ENCODE results near the gene ZNF367. TPM values are rescaled to one million over a fixed set of nuclear protein-coding genes. Genes with fewer than 3 reads are reported as not detected.

The ZNF367 gene
- total and polyA plus RNA-seq, 2 donors (not counting 1 experiment from before 2014, with no cell fraction given), result 1.3 to 2.2 TPM

- Mint-ChIP-seq H3K27me3 (no peaks in the 10 kb centered on the region), H3K4me3 (no peak overlapping the region), H3K4me1 (peaks cover 18% of the 10 kb centered on the region), H3K9me3 (ENCODE audit: insufficient read depth) (no peaks in the 10 kb centered on the region), H3K27ac (no peak overlapping the region)
- H3K36me3 ChIP-seq (replicated peaks in 1 of 2; ENCODE audit: control extremely low read depth in 1 of 2, control insufficient read depth in 1 of 2, extremely low read depth in 1 of 2, insufficient read depth in 2 of 2, low read length in 1 of 2), result no peaks in the 10 kb centered on the region
- ChIA-PET CTCF (no interaction called here), POLR2A (interaction anchor here (0.6 kb wide), 1 partner anchor 33 kb away, joined by 5 read pairs; no protein-coding TSS in a partner anchor)
- H3K9me3 ChIP-seq (ENCODE audit: control extremely low read depth in 1 of 3, control insufficient read depth in 2 of 3, insufficient read depth in 1 of 3, low read length in 2 of 3), result no peaks in the 10 kb centered on the region
- 97% methylated on average over 3 of the region's 4 CpGs for WGBS (ENCODE audit: insufficient coverage)
- H3K27me3 ChIP-seq (replicated peaks in 1 of 4; ENCODE audit: control extremely low read depth in 1 of 4, control insufficient read depth in 3 of 4, insufficient read depth in 4 of 4, low read length in 3 of 4), result peaks cover 0 to 4% (median 0%) of the 10 kb centered on the region in 4 experiments
- intact Hi-C loops (cut with micrococcal nuclease), result loop anchor here (5.0 kb wide), 1 partner anchor 36 kb away; the partner anchor contains the start of gene ZNF367
- no peak overlapping the region for H3K9ac ChIP-seq (ENCODE audit: low read length)
- no peak overlapping the region for H3K4me2 ChIP-seq (replicated peaks; ENCODE audit: low read depth, low read length, poor library complexity, severe bottlenecking)
- H3K27ac ChIP-seq (ENCODE audit: low read length in 2 of 2), result no peak overlapping the region
- no peaks in the 10 kb centered on the region for H4K20me1 ChIP-seq (ENCODE audit: control insufficient read depth, insufficient read depth, low read length, poor library complexity, severe bottlenecking)
- ATAC-seq (ENCODE audit: low read depth), result no peak
- DNase-seq, result no peak
- no peak overlapping the region for H3K4me3 ChIP-seq (ENCODE audit: control extremely low read depth in 1 of 5, extremely low read depth in 1 of 5, insufficient read depth in 1 of 5, low read depth in 2 of 5, low read length in 4 of 5)
- no peaks in the 10 kb centered on the region for H3K79me2 ChIP-seq (ENCODE audit: control insufficient read depth, insufficient read depth, low read length)
- H3K4me1 ChIP-seq (ENCODE audit: control insufficient read depth in 2 of 2, insufficient read depth in 2 of 2, low read length in 2 of 2), result peaks cover 7 to 10% of the 10 kb centered on the region in 2 donors
- H2AFZ ChIP-seq (ENCODE audit: insufficient read depth, low read depth, low read length, poor library complexity, severe bottlenecking), result no peak overlapping the region
- no peak for TF ChIP-seq CTCF (IDR thresholded peaks at IDR 0.05)
- no peak for TF ChIP-seq EZH2 (IDR thresholded peaks at IDR 0.05; ENCODE audit: borderline replicate concordance, insufficient read depth, low read depth, low read length, poor library complexity, severe bottlenecking)
Observed at GRCh38 chr9:96381696-96382095, 36.5 kb downstream of the ZNF367 start.

GRCh38 chr9:96381125-96381524, 37.0 kb downstream of the ZNF367 start:
- H2AFZ ChIP-seq (ENCODE audit: insufficient read depth, low read depth, low read length, poor library complexity, severe bottlenecking), result no peak overlapping the region
- H3K9me3 Mint-ChIP-seq (ENCODE audit: insufficient read depth), result no peaks in the 10 kb centered on the region
- no peaks in the 10 kb centered on the region for H4K20me1 ChIP-seq (ENCODE audit: control insufficient read depth, insufficient read depth, low read length, poor library complexity, severe bottlenecking)
- intact Hi-C loops (cut with micrococcal nuclease), result loop anchor here (5.0 kb wide), 1 partner anchor 36 kb away; the partner anchor contains the start of gene ZNF367
- no peak overlapping the region for H3K9ac ChIP-seq (ENCODE audit: low read length)
- ATAC-seq (ENCODE audit: low read depth) (no peak), DNase-seq (no peak)
- H3K27me3 ChIP-seq (replicated peaks in 1 of 4; ENCODE audit: control extremely low read depth in 1 of 4, control insufficient read depth in 3 of 4, insufficient read depth in 4 of 4, low read length in 3 of 4), result peaks cover 0 to 4% (median 0%) of the 10 kb centered on the region in 4 experiments
- peaks cover 18% of the 10 kb centered on the region for H3K4me1 Mint-ChIP-seq
- TF ChIP-seq CTCF (IDR thresholded peaks at IDR 0.05) (no peak), EZH2 (IDR thresholded peaks at IDR 0.05; ENCODE audit: borderline replicate concordance, insufficient read depth, low read depth, low read length, poor library complexity, severe bottlenecking) (no peak)
- no peaks in the 10 kb centered on the region for H3K9me3 ChIP-seq (ENCODE audit: control extremely low read depth in 1 of 3, control insufficient read depth in 2 of 3, insufficient read depth in 1 of 3, low read length in 2 of 3)
- ChIA-PET POLR2A (interaction anchor here (0.6 kb wide), 1 partner anchor 34 kb away, joined by 5 read pairs; no protein-coding TSS in a partner anchor), CTCF (no interaction called here)
- H3K4me3 ChIP-seq (ENCODE audit: control extremely low read depth in 1 of 5, extremely low read depth in 1 of 5, insufficient read depth in 1 of 5, low read depth in 2 of 5, low read length in 4 of 5), result no peak overlapping the region
- H3K4me3 Mint-ChIP-seq, result no peak overlapping the region
- 95% methylated on average over 4 of the region's 4 CpGs for WGBS (ENCODE audit: insufficient coverage)
- no peak overlapping the region for H3K27ac Mint-ChIP-seq
- no peak overlapping the region for H3K27ac ChIP-seq (ENCODE audit: low read length in 2 of 2)
- no peaks in the 10 kb centered on the region for H3K27me3 Mint-ChIP-seq
- no peaks in the 10 kb centered on the region for H3K79me2 ChIP-seq (ENCODE audit: control insufficient read depth, insufficient read depth, low read length)
- no peak overlapping the region for H3K4me2 ChIP-seq (replicated peaks; ENCODE audit: low read depth, low read length, poor library complexity, severe bottlenecking)
- no peaks in the 10 kb centered on the region for H3K36me3 ChIP-seq (replicated peaks in 1 of 2; ENCODE audit: control extremely low read depth in 1 of 2, control insufficient read depth in 1 of 2, extremely low read depth in 1 of 2, insufficient read depth in 2 of 2, low read length in 1 of 2)
- peaks cover 7 to 10% of the 10 kb centered on the region in 2 donors for H3K4me1 ChIP-seq (ENCODE audit: control insufficient read depth in 2 of 2, insufficient read depth in 2 of 2, low read length in 2 of 2)

All from B cell (primary cell).